HL-60 (cell line): ENCODE results near the gene DFFA.

ENCODE experiments used
- DNase-seq, 2 experiments: peaks; one replicate each; pipeline ENCODE4 v3.0.0-alpha.2; 2010 to 2020; ENCODE audit warnings: low read depth in 1 of 2, low spot score in 1 of 2
- H3K27ac ChIP-seq: fragments of 250-450 bp; sonication (Bioruptor Pico); replicated peaks from 2 replicates; pipeline ENCODE4 v1.5.1; 2020; ENCODE audit warnings: mild to moderate bottlenecking, moderate library complexity
- H3K27me3 ChIP-seq: fragments of 250-450 bp; sonication (Bioruptor Pico); 2 replicates; pipeline ENCODE4 v1.5.1; 2021; ENCODE audit warnings: mild to moderate bottlenecking, moderate library complexity; ENCODE audit not compliant: insufficient read depth, poor library complexity, severe bottlenecking
- H3K4me3 ChIP-seq: replicated peaks from 2 replicates; pipeline ENCODE4 v1.5.1; 2011; ENCODE audit warnings: mild to moderate bottlenecking, control low read depth, low read length; ENCODE audit not compliant: insufficient read depth
- GABPA ChIP-seq: IDR thresholded peaks from 2 replicates; pipeline ENCODE4 v1.6.1; 2012; ENCODE audit warnings: low read depth
- POLR2AphosphoS5 ChIP-seq: IDR thresholded peaks from 2 replicates; pipeline ENCODE4 v1.6.1; 2012; ENCODE audit warnings: low read depth
- REST ChIP-seq: IDR thresholded peaks from 2 replicates; pipeline ENCODE4 v1.6.1; 2012; ENCODE audit warnings: low read depth; ENCODE audit not compliant: insufficient replicate concordance
- SPI1 ChIP-seq: IDR thresholded peaks from 2 replicates; pipeline ENCODE4 v1.6.1; 2012; ENCODE audit warnings: low read depth, mild to moderate bottlenecking, borderline replicate concordance
- TF ChIP-seq, protein P1 (sequence below): IDR thresholded peaks from one replicate; pipeline ENCODE4 v1.5.1; 2011; ENCODE audit warnings: low read length, control low read depth, inconsistent platforms; ENCODE audit not compliant: insufficient read depth

The DFFA gene

GRCh38 chr1:10437052-10437451 is 35.3 kb downstream of the DFFA start:
- DNase-seq: no peak
- TF ChIP-seq GABPA: no peak
- TF ChIP-seq SPI1: no peak
- TF ChIP-seq, protein P1, sequence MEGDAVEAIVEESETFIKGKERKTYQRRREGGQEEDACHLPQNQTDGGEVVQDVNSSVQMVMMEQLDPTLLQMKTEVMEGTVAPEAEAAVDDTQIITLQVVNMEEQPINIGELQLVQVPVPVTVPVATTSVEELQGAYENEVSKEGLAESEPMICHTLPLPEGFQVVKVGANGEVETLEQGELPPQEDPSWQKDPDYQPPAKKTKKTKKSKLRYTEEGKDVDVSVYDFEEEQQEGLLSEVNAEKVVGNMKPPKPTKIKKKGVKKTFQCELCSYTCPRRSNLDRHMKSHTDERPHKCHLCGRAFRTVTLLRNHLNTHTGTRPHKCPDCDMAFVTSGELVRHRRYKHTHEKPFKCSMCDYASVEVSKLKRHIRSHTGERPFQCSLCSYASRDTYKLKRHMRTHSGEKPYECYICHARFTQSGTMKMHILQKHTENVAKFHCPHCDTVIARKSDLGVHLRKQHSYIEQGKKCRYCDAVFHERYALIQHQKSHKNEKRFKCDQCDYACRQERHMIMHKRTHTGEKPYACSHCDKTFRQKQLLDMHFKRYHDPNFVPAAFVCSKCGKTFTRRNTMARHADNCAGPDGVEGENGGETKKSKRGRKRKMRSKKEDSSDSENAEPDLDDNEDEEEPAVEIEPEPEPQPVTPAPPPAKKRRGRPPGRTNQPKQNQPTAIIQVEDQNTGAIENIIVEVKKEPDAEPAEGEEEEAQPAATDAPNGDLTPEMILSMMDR: no peak
- no peak for TF ChIP-seq REST
- no peak for TF ChIP-seq POLR2AphosphoS5
- Histone ChIP-seq H3K27me3 (no peaks in the 10 kb centered on the region), H3K4me3 (no peak overlapping the region), H3K27ac (no peak overlapping the region)

DNA sequence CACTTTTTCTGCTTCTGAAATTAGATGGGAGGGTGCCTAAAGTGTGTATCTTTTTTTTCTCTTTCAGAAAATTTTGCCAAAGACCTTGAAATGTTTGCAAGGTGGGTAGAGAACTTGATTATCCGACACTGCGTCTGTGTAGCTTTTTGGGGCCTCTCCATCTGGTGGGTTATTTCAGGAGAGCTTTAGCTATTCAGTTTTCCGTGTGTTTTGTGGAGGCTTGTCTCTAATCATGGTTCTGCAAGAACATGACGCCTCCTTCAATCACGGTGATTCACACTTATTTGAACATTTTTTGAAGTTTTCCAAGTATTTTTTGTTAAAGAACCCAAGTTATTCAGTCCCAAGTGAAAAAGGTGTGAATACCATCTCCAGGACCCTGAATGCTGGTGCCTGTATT is 37.7 kb downstream of the DFFA start:
- no peak overlapping the region for H3K27ac ChIP-seq
- no peak overlapping the region for H3K4me3 ChIP-seq
- no peak for DNase-seq
- H3K27me3 ChIP-seq: no peaks in the 10 kb centered on the region
- TF ChIP-seq POLR2AphosphoS5 (no peak), REST (no peak), SPI1 (no peak), GABPA (no peak)
- TF ChIP-seq, protein P1: no peak

GRCh38 chr1:10433790-10434189 is 38.5 kb downstream of the DFFA start:
- Histone ChIP-seq H3K4me3 (no peak overlapping the region), H3K27ac (no peak overlapping the region), H3K27me3 (no peaks in the 10 kb centered on the region)
- DNase-seq: no peak
- TF ChIP-seq POLR2AphosphoS5 (no peak), SPI1 (no peak), REST (no peak), GABPA (no peak)
- TF ChIP-seq, protein P1: no peak
